Activated CD8-positive, alpha-beta memory T cell treated with anti-CD3 and anti-CD28 coated beads, Interleukin-2, amount 10 ng/mL, durations not matched to agents 7 days and 5 days (primary cell): ENCODE data around the gene MISP3. TPM values are rescaled to one million over a fixed set of nuclear protein-coding genes. Genes with fewer than 3 reads are reported as not detected.
A peak's percentile ranks its signal among the peaks of the same experiment; 100 is the strongest.

ENCODE experiments used
- ATAC-seq: fragments of 150-1000 bp; cut with Tn5 transposase; one replicate; pipeline ENCODE4 v1.10.0; 2021; ENCODE audit warnings: moderate library complexity
- CTCF ChIA-PET: fragments of 350-600 bp; sonication (Branson Sonifier 250); formaldehyde crosslinking; loops from one replicate; lab custom pipeline; 2021; ENCODE audit warnings: antibody characterized with exemption; lab: Charles Lee
- DNase-seq: peaks from one replicate; pipeline ENCODE4 v3.0.0-alpha.2; 2020
- H3K27ac Mint-ChIP-seq: one replicate; pipeline ENCODE4 v1.8.0; 2021; ENCODE audit warnings: mild to moderate bottlenecking, mixed read lengths
- H3K27me3 Mint-ChIP-seq: one replicate; pipeline ENCODE4 v1.8.0; 2021; ENCODE audit warnings: mixed read lengths
- H3K36me3 Mint-ChIP-seq: one replicate; pipeline ENCODE4 v1.8.0; 2021; ENCODE audit warnings: mild to moderate bottlenecking, mixed read lengths
- H3K4me1 Mint-ChIP-seq: one replicate; pipeline ENCODE4 v1.8.0; 2021; ENCODE audit warnings: mixed read lengths
- H3K4me3 Mint-ChIP-seq: one replicate; pipeline ENCODE4 v1.8.0; 2021; ENCODE audit warnings: mild to moderate bottlenecking, moderate library complexity, mixed read lengths
- H3K9me3 Mint-ChIP-seq: one replicate; pipeline ENCODE4 v1.8.0; 2022; ENCODE audit warnings: low read depth, mixed read lengths
- total RNA-seq, 2 experiments: library from RNA; stranded (reverse); gene quantifications; one replicate each; pipeline ENCODE4 v1.2.3, GENCODE V29; 2021

The MISP3 gene
- total RNA-seq, 2 experiments from 2014 or later, result 1.4 to 2.4 TPM

GRCh38 chr19:14115756-14116155 is 43.2 kb downstream of the MISP3 start:
- no peak for DNase-seq
- Mint-ChIP-seq H3K4me3 (peak overlapping the region; percentile 77), H3K27me3 (no peaks in the 10 kb centered on the region), H3K36me3 (no peaks in the 10 kb centered on the region), H3K9me3 (no peaks in the 10 kb centered on the region), H3K4me1 (peaks cover 47% of the 10 kb centered on the region), H3K27ac (no peak overlapping the region)
- no peak for ATAC-seq
- CTCF ChIA-PET, result interaction anchor here (0.7 to 6.3 kb wide), 13 partner anchors 9 to 390 kb away, joined by 3 to 59 read pairs (median 4); partner anchors contain the start of gene ASF1B

- Mint-ChIP-seq H3K4me3 (peak overlapping the region; percentile 77), H3K27me3 (no peaks in the 10 kb centered on the region), H3K27ac (peak overlapping the region; percentile 21), H3K9me3 (no peaks in the 10 kb centered on the region), H3K36me3 (peaks cover 2% of the 10 kb centered on the region), H3K4me1 (peaks cover 47% of the 10 kb centered on the region)
- no peak for DNase-seq
- CTCF ChIA-PET, result interaction anchor here (1.4 to 6.3 kb wide), 5 partner anchors 15 to 236 kb away, joined by 3 to 59 read pairs (median 12); partner anchors contain the start of gene ASF1B
- ATAC-seq, result no peak
These were observed 43.9 kb downstream of the MISP3 start for GRCh38 chr19:14116525-14116917.

GRCh38 chr19:14116918-14117578 is 44.5 kb downstream of the MISP3 start:
- no peaks in the 10 kb centered on the region for H3K27me3 Mint-ChIP-seq
- CTCF ChIA-PET, result interaction anchor here (0.7 to 6.3 kb wide), 6 partner anchors 15 to 231 kb away, joined by 3 to 59 read pairs (median 4); partner anchors contain the start of gene ASF1B
- peak; percentile 1 for ATAC-seq
- peaks cover 4% of the 10 kb centered on the region for H3K36me3 Mint-ChIP-seq
- H3K4me3 Mint-ChIP-seq, result peak overlapping the region; percentile 77
- H3K27ac Mint-ChIP-seq, result peak overlapping the region; percentile 21
- DNase-seq, result peak; percentile 52
- peaks cover 45% of the 10 kb centered on the region for H3K4me1 Mint-ChIP-seq
- no peaks in the 10 kb centered on the region for H3K9me3 Mint-ChIP-seq

GRCh38 chr19:14117668-14118164 is 45.1 kb downstream of the MISP3 start, which contains the start of gene PRKACA:
TSS of gene PRKACA (minus strand) at chr19:14117762. CDS start at chr19:14117547, 215 bp downstream.
- H3K36me3 Mint-ChIP-seq, result peaks cover 7% of the 10 kb centered on the region
- ATAC-seq (peak; percentile 96), DNase-seq (peak; percentile 99)
- peak within 1 kb of the TSS; percentile 66 for H3K27ac Mint-ChIP-seq
- CTCF ChIA-PET, result interaction anchor here (0.7 to 6.3 kb wide), 6 partner anchors 14 to 231 kb away, joined by 3 to 59 read pairs (median 4); partner anchors contain the start of genes ASF1B and MISP3
- no peaks in the 10 kb centered on the region for H3K27me3 Mint-ChIP-seq
- H3K9me3 Mint-ChIP-seq, result no peaks in the 10 kb centered on the region
- peaks cover 42% of the 10 kb centered on the region for H3K4me1 Mint-ChIP-seq
- H3K4me3 Mint-ChIP-seq, result peak within 1 kb of the TSS; percentile 77

GRCh38 chr19:14118165-14119051 is 45.8 kb downstream of the MISP3 start:
- Mint-ChIP-seq H3K4me3 (peak overlapping the region; percentile 77), H3K27ac (peak overlapping the region; percentile 47), H3K9me3 (no peaks in the 10 kb centered on the region), H3K36me3 (peaks cover 11% of the 10 kb centered on the region), H3K27me3 (no peaks in the 10 kb centered on the region), H3K4me1 (peaks cover 38% of the 10 kb centered on the region)
- DNase-seq (peak; percentile 52), ATAC-seq (no peak)
- CTCF ChIA-PET, result interaction anchor here (0.8 to 6.3 kb wide), 6 partner anchors 13 to 241 kb away, joined by 3 to 59 read pairs (median 4); partner anchors contain the start of genes ASF1B and MISP3

- peaks cover 35% of the 10 kb centered on the region for H3K4me1 Mint-ChIP-seq
- H3K27ac Mint-ChIP-seq, result peak overlapping the region; percentile 39
- H3K9me3 Mint-ChIP-seq, result no peaks in the 10 kb centered on the region
- H3K36me3 Mint-ChIP-seq, result peaks cover 12% of the 10 kb centered on the region
- DNase-seq, result no peak
- H3K27me3 Mint-ChIP-seq, result no peaks in the 10 kb centered on the region
- no peak for ATAC-seq
- peak overlapping the region; percentile 77 for H3K4me3 Mint-ChIP-seq
- CTCF ChIA-PET, result interaction anchor here (0.9 to 1.0 kb wide), 2 partner anchors 17 to 240 kb away, joined by 3 to 4 read pairs; partner anchors contain the start of gene ASF1B
These were observed 46.6 kb downstream of the MISP3 start for GRCh38 chr19:14119146-14119545.

- ATAC-seq (no peak), DNase-seq (no peak)
- Mint-ChIP-seq H3K9me3 (no peaks in the 10 kb centered on the region), H3K27ac (peak overlapping the region; percentile 52), H3K4me3 (no peak overlapping the region), H3K4me1 (peaks cover 31% of the 10 kb centered on the region), H3K27me3 (no peaks in the 10 kb centered on the region), H3K36me3 (peaks cover 17% of the 10 kb centered on the region)
- CTCF ChIA-PET, result interaction anchor here (0.9 kb wide), 1 partner anchor 239 kb away, joined by 3 read pairs; no protein-coding TSS in a partner anchor
These were observed 47.3 kb downstream of the MISP3 start for GRCh38 chr19:14119644-14120496.

- Mint-ChIP-seq H3K4me1 (peaks cover 25% of the 10 kb centered on the region), H3K36me3 (peaks cover 18% of the 10 kb centered on the region), H3K9me3 (no peaks in the 10 kb centered on the region), H3K4me3 (no peak overlapping the region), H3K27ac (no peak overlapping the region), H3K27me3 (no peaks in the 10 kb centered on the region)
- no peak for ATAC-seq
- DNase-seq, result no peak
- CTCF ChIA-PET, result interaction anchor here (0.9 to 1.1 kb wide), 2 partner anchors 15 to 16 kb away, joined by 5 read pairs; partner anchors contain the start of gene ASF1B
These were observed 47.9 kb downstream of the MISP3 start for GRCh38 chr19:14120497-14120780.

GRCh38 chr19:14122924-14123323 is 50.3 kb downstream of the MISP3 start:
- H3K27ac Mint-ChIP-seq, result peak overlapping the region; percentile 3
- CTCF ChIA-PET, result interaction anchor here (1.1 to 1.4 kb wide), 2 partner anchors 14 to 295 kb away, joined by 3 to 6 read pairs; partner anchors contain the start of gene ASF1B
- H3K4me1 Mint-ChIP-seq, result peaks cover 11% of the 10 kb centered on the region
- ATAC-seq, result no peak
- no peak for DNase-seq
- H3K36me3 Mint-ChIP-seq, result peaks cover 26% of the 10 kb centered on the region
- H3K4me3 Mint-ChIP-seq, result no peak overlapping the region
- no peaks in the 10 kb centered on the region for H3K9me3 Mint-ChIP-seq
- H3K27me3 Mint-ChIP-seq, result no peaks in the 10 kb centered on the region

Other genes starting within 250 kb of the MISP3 start
- gene NANOS3, start 195.7 kb upstream of the MISP3 start, total RNA-seq, result 1 to 10 TPM; 1.1 to 2.8 TPM
- 1 to 10 TPM; 4.1 to 4.4 TPM for gene BRME1, start 166.7 kb upstream of the MISP3 start, total RNA-seq
- 10 to 100 TPM; 34.0 to 35.1 TPM for gene CC2D1A, start 166.6 kb upstream of the MISP3 start, total RNA-seq
- gene PODNL1, start 134.4 kb upstream of the MISP3 start, total RNA-seq, result under 1 TPM; 0.29 to 0.47 TPM
- gene DCAF15, start 120.3 kb upstream of the MISP3 start, total RNA-seq, result 10 to 100 TPM; 82.5 to 94.3 TPM
- gene RFX1, start 66.5 kb upstream of the MISP3 start, total RNA-seq, result 10 to 100 TPM; 16.0 to 17.8 TPM
- gene RLN3, start 44.6 kb upstream of the MISP3 start, total RNA-seq, result not detected
- 10 to 100 TPM; 29.7 to 60.3 TPM for gene IL27RA, start 41.0 kb upstream of the MISP3 start, total RNA-seq
- not detected for gene PALM3, start 10.7 kb upstream of the MISP3 start, total RNA-seq
- not detected for gene C19orf67, start 13.0 kb downstream of the MISP3 start, total RNA-seq
- gene SAMD1, start 18.0 kb downstream of the MISP3 start, total RNA-seq, result 10 to 100 TPM; 60.4 to 81.9 TPM
- 10 to 100 TPM; 42.3 to 65.4 TPM for gene PRKACA, start 45.0 kb downstream of the MISP3 start, total RNA-seq
- 100 to 1,000 TPM; 117 to 124 TPM for gene ASF1B, start 63.8 kb downstream of the MISP3 start, total RNA-seq
- gene ADGRL1, start 133.4 kb downstream of the MISP3 start, total RNA-seq, result 1 to 10 TPM; 3.7 to 4.3 TPM